Fibroblast of the aortic adventitia (primary cell): ENCODE measurements around the gene GKN1. TPM values are rescaled to one million over a fixed set of nuclear protein-coding genes. Genes with fewer than 3 reads are reported as not detected.

Experiments used
- DNase-seq: peaks from one replicate; pipeline ENCODE4 v3.0.0-alpha.2; 2010; ENCODE audit warnings: low read depth
- H3K4me3 ChIP-seq: 2 replicates; pipeline ENCODE4 v1.5.1; 2011; ENCODE audit warnings: low read depth, mild to moderate bottlenecking, control low read depth, low read length, moderate library complexity
- CTCF ChIP-seq: IDR thresholded peaks from 2 replicates; pipeline ENCODE4 v1.5.1; 2011; ENCODE audit warnings: mild to moderate bottlenecking, low read length, control low read depth, inconsistent platforms; ENCODE audit not compliant: insufficient read depth
- total RNA-seq: library from RNA; depleted of rRNA; stranded (reverse); fragments of >200 nt; gene quantifications from 2 replicates; pipeline ENCODE4 v1.2.3, GENCODE V29; 2012; ENCODE audit warnings: low replicate concordance

The GKN1 gene
- total RNA-seq, 1 donor, result not detected

GRCh38 chr2:68940369-68940768, 34.1 kb upstream of the GKN1 start:
- TF ChIP-seq CTCF, result no peak
- H3K4me3 ChIP-seq, result no peak overlapping the region
- no peak for DNase-seq

- no peak overlapping the region for H3K4me3 ChIP-seq
- no peak for TF ChIP-seq CTCF
- DNase-seq, result no peak
These were observed 31.6 kb upstream of the GKN1 start for GRCh38 chr2:68942827-68943226.

GRCh38 chr2:68943581-68944568, 30.6 kb upstream of the GKN1 start:
- peak; percentile 70 for DNase-seq
- TF ChIP-seq CTCF, result peak; percentile 83
- H3K4me3 ChIP-seq, result no peak overlapping the region

- no peak for DNase-seq
- H3K4me3 ChIP-seq, result no peak overlapping the region
- no peak for TF ChIP-seq CTCF
These were observed 28.3 kb upstream of the GKN1 start for GRCh38 chr2:68946117-68946516.

- no peak for DNase-seq
- TF ChIP-seq CTCF, result no peak
- H3K4me3 ChIP-seq, result no peak overlapping the region
These were observed 25.7 kb upstream of the GKN1 start for GRCh38 chr2:68948710-68949109.

- TF ChIP-seq CTCF, result no peak
- no peak for DNase-seq
- no peak overlapping the region for H3K4me3 ChIP-seq
These were observed 22.5 kb upstream of the GKN1 start for GRCh38 chr2:68951899-68952298.
